ENCODE measurements around the gene ARFGAP2.
"Not testable (repeated sequence)": the region's sequence is repeated elsewhere in the genome, so short reads cannot be mapped to it uniquely, and the experiment has no call there.

Gene ARFGAP2

DNA sequence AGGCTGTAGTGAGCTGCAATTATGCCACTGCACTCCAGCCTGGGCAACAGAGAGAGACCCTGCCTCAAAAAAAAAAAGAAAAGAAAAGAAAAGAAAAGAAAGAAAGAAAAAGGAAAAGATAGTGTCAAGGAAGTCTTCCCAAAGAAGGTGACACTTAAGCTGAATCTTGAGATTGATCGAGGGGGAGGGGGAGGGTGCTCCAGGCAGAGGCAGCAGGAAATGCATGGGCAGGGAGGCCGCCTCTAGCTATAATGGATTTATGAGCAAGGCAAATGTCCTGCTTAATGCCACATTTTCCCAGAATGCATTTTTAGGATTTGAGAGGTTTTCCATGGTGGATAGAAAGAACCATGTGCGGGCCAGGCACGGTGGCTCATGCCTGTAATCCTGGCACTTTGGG, 24.3 kb upstream of the ARFGAP2 start:
- TF ChIP-seq, protein P1, sequence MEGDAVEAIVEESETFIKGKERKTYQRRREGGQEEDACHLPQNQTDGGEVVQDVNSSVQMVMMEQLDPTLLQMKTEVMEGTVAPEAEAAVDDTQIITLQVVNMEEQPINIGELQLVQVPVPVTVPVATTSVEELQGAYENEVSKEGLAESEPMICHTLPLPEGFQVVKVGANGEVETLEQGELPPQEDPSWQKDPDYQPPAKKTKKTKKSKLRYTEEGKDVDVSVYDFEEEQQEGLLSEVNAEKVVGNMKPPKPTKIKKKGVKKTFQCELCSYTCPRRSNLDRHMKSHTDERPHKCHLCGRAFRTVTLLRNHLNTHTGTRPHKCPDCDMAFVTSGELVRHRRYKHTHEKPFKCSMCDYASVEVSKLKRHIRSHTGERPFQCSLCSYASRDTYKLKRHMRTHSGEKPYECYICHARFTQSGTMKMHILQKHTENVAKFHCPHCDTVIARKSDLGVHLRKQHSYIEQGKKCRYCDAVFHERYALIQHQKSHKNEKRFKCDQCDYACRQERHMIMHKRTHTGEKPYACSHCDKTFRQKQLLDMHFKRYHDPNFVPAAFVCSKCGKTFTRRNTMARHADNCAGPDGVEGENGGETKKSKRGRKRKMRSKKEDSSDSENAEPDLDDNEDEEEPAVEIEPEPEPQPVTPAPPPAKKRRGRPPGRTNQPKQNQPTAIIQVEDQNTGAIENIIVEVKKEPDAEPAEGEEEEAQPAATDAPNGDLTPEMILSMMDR (IDR thresholded peaks at IDR 0.05; ENCODE audit: low read depth, low read length) = no peak
- in situ Hi-C loops (cut with HindIII; ENCODE audit: low sequenced_read_pairs) = no loop called here
- DNase-seq (ENCODE audit: low read depth, low spot score) = no peak
- H3K4me3 ChIP-seq (ENCODE audit: low read depth, low read length) = no peak overlapping the region

DNA sequence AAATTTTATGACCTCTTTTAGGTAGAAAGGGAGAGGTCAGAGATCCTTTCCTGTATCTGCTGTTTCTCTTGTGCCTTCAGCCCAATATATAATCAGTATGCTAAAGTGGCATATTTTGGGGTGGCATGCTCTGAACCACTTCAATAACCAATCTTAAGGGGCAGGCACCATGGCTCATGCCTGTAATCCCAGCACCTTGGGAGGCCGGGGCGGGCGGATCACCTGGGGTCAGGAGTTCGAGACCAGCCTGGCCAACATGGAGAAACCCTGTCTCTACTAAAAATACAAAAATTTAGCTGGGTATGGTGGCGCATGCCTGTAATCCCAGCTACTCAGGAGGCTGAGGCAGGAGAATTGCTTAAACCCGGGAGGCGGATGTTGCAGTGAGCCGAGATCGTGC, 21.5 kb upstream of the ARFGAP2 start:
- H3K4me3 ChIP-seq (ENCODE audit: low read depth, low read length); in situ Hi-C loops (cut with HindIII; ENCODE audit: low sequenced_read_pairs); DNase-seq (ENCODE audit: low read depth, low spot score): not testable (repeated sequence)

- DNase-seq (ENCODE audit: low read depth, low spot score) = no peak
Measured at GRCh38 chr11:47192111-47192510, 15.4 kb upstream of the ARFGAP2 start.

GRCh38 chr11:47191137-47191536, 14.5 kb upstream of the ARFGAP2 start:
- H3K4me3 ChIP-seq (ENCODE audit: low read depth, low read length); in situ Hi-C loops (cut with HindIII; ENCODE audit: low sequenced_read_pairs); DNase-seq (ENCODE audit: low read depth, low spot score): not testable (repeated sequence)

More at GRCh38 chr11:47192111-47192510, 15.4 kb upstream of the ARFGAP2 start:
- TF ChIP-seq, protein P1 (IDR thresholded peaks at IDR 0.05; ENCODE audit: low read depth, low read length) = no peak
- H3K4me3 ChIP-seq (ENCODE audit: low read depth, low read length) = no peak overlapping the region
- in situ Hi-C loops (cut with HindIII; ENCODE audit: low sequenced_read_pairs) = no loop called here

DNA sequence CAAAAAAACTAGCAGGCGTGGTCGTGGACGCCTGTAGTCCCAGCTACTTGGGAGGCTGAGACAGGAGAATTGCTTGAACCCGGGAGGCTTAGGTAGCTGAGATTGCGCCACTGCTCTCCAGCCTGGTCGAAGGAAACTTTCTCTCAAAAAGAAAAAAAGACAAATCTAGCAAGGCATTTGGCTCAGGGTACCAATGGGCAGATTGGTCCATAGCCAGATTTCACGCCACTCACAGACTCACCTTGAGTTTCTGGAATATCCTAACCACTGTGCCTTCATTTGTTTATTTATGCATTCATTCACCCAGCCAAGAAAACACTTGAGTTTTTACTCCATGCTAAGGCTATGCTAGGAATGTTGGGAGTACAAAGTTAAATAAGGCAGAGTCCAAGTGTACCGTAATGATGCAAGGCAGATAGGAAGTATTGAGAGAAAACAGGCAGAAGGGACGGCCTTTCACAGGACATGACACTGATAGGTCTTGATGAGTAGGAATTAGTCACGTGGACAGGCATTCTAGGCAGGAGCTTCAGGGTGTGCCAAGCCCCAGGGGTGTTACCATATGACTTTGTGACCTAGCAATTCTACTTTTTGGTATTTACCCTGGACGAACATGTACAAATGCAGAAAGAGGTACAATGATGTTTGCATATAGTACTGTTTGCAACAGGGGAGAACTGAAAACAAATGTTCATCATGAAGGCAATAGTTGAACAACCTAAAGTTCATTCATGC, 12.6 kb upstream of the ARFGAP2 start:
- in situ Hi-C loops (cut with HindIII; ENCODE audit: low sequenced_read_pairs) = no loop called here
- TF ChIP-seq, protein P1 (IDR thresholded peaks at IDR 0.05; ENCODE audit: low read depth, low read length) = no peak
- H3K4me3 ChIP-seq (ENCODE audit: low read depth, low read length) = no peak overlapping the region
- DNase-seq (ENCODE audit: low read depth, low spot score) = peak; percentile 70

GRCh38 chr11:47188259-47188658, 11.6 kb upstream of the ARFGAP2 start:
- TF ChIP-seq, protein P1 (IDR thresholded peaks at IDR 0.05; ENCODE audit: low read depth, low read length) = no peak
- no peak for DNase-seq (ENCODE audit: low read depth, low spot score)
- no peak overlapping the region for H3K4me3 ChIP-seq (ENCODE audit: low read depth, low read length)
- in situ Hi-C loops (cut with HindIII; ENCODE audit: low sequenced_read_pairs) = no loop called here

- in situ Hi-C loops (cut with HindIII; ENCODE audit: low sequenced_read_pairs) = no loop called here
- DNase-seq (ENCODE audit: low read depth, low spot score) = no peak
- H3K4me3 ChIP-seq (ENCODE audit: low read depth, low read length) = peak overlapping the region; percentile 65
Measured at GRCh38 chr11:47187723-47188122, 11.0 kb upstream of the ARFGAP2 start.

More at GRCh38 chr11:47187723-47188122, 11.0 kb upstream of the ARFGAP2 start:
- TF ChIP-seq, protein P1 (IDR thresholded peaks at IDR 0.05; ENCODE audit: low read depth, low read length) = no peak

Data from astrocyte of the spinal cord (primary cell).